ENCODE measurements around the gene TSPYL2. TPM values are rescaled to one million over a fixed set of nuclear protein-coding genes. Genes with fewer than 3 reads are reported as not detected.

Gene TSPYL2
- polyA plus RNA-seq, 2 of the 4 experiments (the other 2 are of a cell fraction): 24.9 to 27.2 TPM

GRCh38 chrX:53044995-53045394 lies 37.2 kb upstream of the TSPYL2 start (continued):
- no peak for TF ChIP-seq RNF2 (IDR thresholded peaks at IDR 0.05; ENCODE audit: borderline replicate concordance, low read depth)
- TF ChIP-seq ZNF302 (CRISPR knock-in tag; IDR thresholded peaks at IDR 0.05): no peak
- no peak for TF ChIP-seq NFE2L2 (conservative IDR thresholded peaks at IDR 0.05; ENCODE audit: low read length)
- TF ChIP-seq POLR2AphosphoS2 (conservative IDR thresholded peaks at IDR 0.05; ENCODE audit: low read length): no peak
- no peak for TF ChIP-seq FOSL2 (IDR thresholded peaks at IDR 0.05)
- no peak for TF ChIP-seq FOSL2 (CRISPR knock-in tag; IDR thresholded peaks at IDR 0.05)

- TF ChIP-seq MAX (IDR thresholded peaks at IDR 0.05): no peak
- TF ChIP-seq CTCF (IDR thresholded peaks at IDR 0.05): peak; percentile 8; the same call in 1 of the 3 replicates
- Histone ChIP-seq H3K4me1 (no peaks in the 10 kb centered on the region), H3K4me3 (no peak overlapping the region), H3K27ac (no peak overlapping the region), H3K4me2 (no peak overlapping the region), H3K9me3 (no peaks in the 10 kb centered on the region)
- ATAC-seq: peak in 1 of 2 experiments; percentile 57; a peak in 2 of 6 replicates
- CTCF ChIA-PET: no interaction called here
- DNase-seq (ENCODE audit: low read depth in 1 of 2, low spot score in 1 of 2): peak in 1 of 2 experiments; percentile 11
- no peak for FAIRE-seq
- POLR2A ChIA-PET: no interaction called here
- WGBS (ENCODE audit: missing lambda C conversion rate): 83% methylated on average over 6 of the region's 6 CpGs
These were observed 34.9 kb upstream of the TSPYL2 start for GRCh38 chrX:53047228-53047627.

GRCh38 chrX:53048169-53049126 lies 33.7 kb upstream of the TSPYL2 start, which contains the start of gene GPR173:
TSS of gene GPR173 (plus strand) at chrX:53048789. CDS start at chrX:53076622, 27,833 bp downstream.
- Histone ChIP-seq H3K4me2 (no peak within 1 kb of the TSS), H3K9me3 (no peaks in the 10 kb centered on the region), H3K4me1 (no peaks in the 10 kb centered on the region), H3K4me3 (no peak within 1 kb of the TSS), H3K27ac (no peak within 1 kb of the TSS)
- no peak for ATAC-seq
- ChIA-PET POLR2A (no interaction called here), CTCF (interaction anchor here (0.6 kb wide), 1 partner anchor 52 kb away, joined by 3 read pairs; no protein-coding TSS in a partner anchor)
- TF ChIP-seq PBX3 (IDR thresholded peaks at IDR 0.05): no peak
- DNase-seq (ENCODE audit: low read depth in 1 of 2, low spot score in 1 of 2): no peak
- WGBS (ENCODE audit: missing lambda C conversion rate): 56% methylated on average over 6 of the region's 38 CpGs
- FAIRE-seq: no peak

GRCh38 chrX:53049127-53049517 lies 33.0 kb upstream of the TSPYL2 start:
- FAIRE-seq: no peak
- Histone ChIP-seq H3K4me3 (no peak overlapping the region), H3K27ac (no peak overlapping the region), H3K4me2 (no peak overlapping the region), H3K4me1 (no peaks in the 10 kb centered on the region), H3K9me3 (no peaks in the 10 kb centered on the region)
- CTCF ChIA-PET: interaction anchor here (0.6 kb wide), 1 partner anchor 51 kb away, joined by 3 read pairs; no protein-coding TSS in a partner anchor
- TF ChIP-seq MYC (IDR thresholded peaks at IDR 0.05; ENCODE audit: borderline replicate concordance, low read length) (no peak), JUNB (IDR thresholded peaks at IDR 0.05) (no peak), SMC3 (IDR thresholded peaks at IDR 0.05) (no peak), ATOH8 (CRISPR knock-in tag; IDR thresholded peaks at IDR 0.05; ENCODE audit: low read depth) (no peak), EHF (CRISPR knock-in tag; IDR thresholded peaks at IDR 0.05) (no peak), HDAC2 (IDR thresholded peaks at IDR 0.05) (no peak), ZNF302 (CRISPR knock-in tag; IDR thresholded peaks at IDR 0.05) (no peak), RARB (CRISPR knock-in tag; IDR thresholded peaks at IDR 0.05) (no peak), USF2 (IDR thresholded peaks at IDR 0.05) (no peak), JUN (IDR thresholded peaks at IDR 0.05) (no peak)
- DNase-seq (ENCODE audit: low read depth in 1 of 2, low spot score in 1 of 2): no peak
- WGBS (ENCODE audit: missing lambda C conversion rate): 13% methylated on average over 1 of the region's 8 CpGs
- no peak for ATAC-seq
- POLR2A ChIA-PET: no interaction called here
